ENCODE results near the gene IMPACT.

- TF ChIP-seq YY1 (IDR thresholded peaks at IDR 0.05; ENCODE audit: insufficient read depth, insufficient read length) (no peak), ZNF274 (IDR thresholded peaks at IDR 0.05; ENCODE audit: low read depth, low read length) (no peak)
These were observed 40.3 kb downstream of the IMPACT start for GRCh38 chr18:24466771-24467170.
